Small intestine (tissue), 7 donors: ENCODE data around the gene WNT6. TPM values are rescaled to one million over a fixed set of nuclear protein-coding genes. Genes with fewer than 3 reads are reported as not detected.
A peak's percentile ranks its signal among the peaks of the same experiment; 100 is the strongest.

Experiments used
- DNase-seq, 2 donors: peaks; one replicate each; pipeline versions ENCODE4 v3.0.0 to v3.0.0-alpha.2; 2013
- FAIRE-seq: peaks from 2 replicates; lab custom pipeline; 2012; peaks lifted over from hg19 to GRCh38; lab: Jason Lieb, UNC
- H3K27ac ChIP-seq, 3 donors: one replicate each; pipeline ENCODE4 v1.5.1; 2013; ENCODE audit warnings: low read length in 2 of 3, mild to moderate bottlenecking in 2 of 3, control low read depth in 1 of 3, inconsistent platforms in 1 of 3, low read depth in 1 of 3, moderate library complexity in 1 of 3
- H3K27me3 ChIP-seq, 3 donors: one replicate each; pipeline ENCODE4 v1.6.1; 2013; ENCODE audit warnings: low read length in 3 of 3, inconsistent platforms in 1 of 3; ENCODE audit not compliant: control insufficient read depth in 3 of 3, insufficient read depth in 3 of 3
- H3K36me3 ChIP-seq, 3 donors: one replicate each; pipeline ENCODE4 v1.6.1; 2013; ENCODE audit warnings: low read length in 3 of 3, inconsistent platforms in 1 of 3, low read depth in 1 of 3, mild to moderate bottlenecking in 1 of 3, moderate library complexity in 1 of 3; ENCODE audit not compliant: control insufficient read depth in 3 of 3, insufficient read depth in 2 of 3
- H3K4me1 ChIP-seq, 3 donors: one replicate each; pipeline ENCODE4 v1.6.1; 2013; ENCODE audit warnings: low read length in 2 of 3, inconsistent platforms in 1 of 3, low read depth in 1 of 3, mild to moderate bottlenecking in 1 of 3, moderate library complexity in 1 of 3; ENCODE audit not compliant: control insufficient read depth in 3 of 3, insufficient read depth in 2 of 3
- H3K4me3 ChIP-seq, 3 donors: one replicate each; pipeline ENCODE4 v1.5.1; 2013; ENCODE audit warnings: low read length in 3 of 3, control low read depth in 1 of 3, inconsistent platforms in 1 of 3, low read depth in 1 of 3, mild to moderate bottlenecking in 1 of 3, moderate library complexity in 1 of 3
- H3K9me3 ChIP-seq, 2 donors: one replicate each; pipeline ENCODE4 v1.6.1; 2013; ENCODE audit warnings: low read depth in 1 of 2, low read length in 1 of 2; ENCODE audit not compliant: control insufficient read depth in 2 of 2, insufficient read depth in 1 of 2
- WGBS, 3 donors: extraction: QIAGEN DNeasy Blood & Tissue Kit; methylation state at CpG; one replicate each; pipeline ENCODE4 v1.1.7; 2013; 5-methylcytosine and 5-hydroxymethylcytosine counted together
- polyA plus RNA-seq, 4 donors: library from polyadenylated mRNA; stranded (reverse) in 3 of 4; unstranded in 1 of 4; fragments of 200-250 nt in 3 of 4; fragments of 120-200 nt in 1 of 4; gene quantifications; one replicate each; pipeline versions ENCODE4 v1.2.1 to v1.2.3, GENCODE V29; 2013
- donor health status: healthy with polysubstance abuse.
- donor health status: control.
- donor health status: control.
- donor health status: Bipolar disorder and iron deficiency.
- donor health status: healthy.

Gene WNT6
- polyA plus RNA-seq, 4 donors = 0.06 to 1.8 TPM; not detected in 2

- no peak for FAIRE-seq
- no peak for DNase-seq
- 4% methylated on average over 31 to 34 of the region's 34 CpGs for WGBS, 3 donors
- H3K27me3 ChIP-seq = peaks cover 0 to 84% (median 8%) of the 10 kb centered on the region in 3 donors
- H3K4me3 ChIP-seq = peak overlapping the region in 1 of 3 donors; percentile 4
- H3K4me1 ChIP-seq = peaks cover 0 to 47% (median 0%) of the 10 kb centered on the region in 3 donors
- H3K27ac ChIP-seq = peak overlapping the region in 1 of 3 donors; percentile 30
- no peaks in the 10 kb centered on the region for H3K9me3 ChIP-seq
- H3K36me3 ChIP-seq = no peaks in the 10 kb centered on the region
Measured at GRCh38 chr2:218897394-218898108, 37.9 kb downstream of the WNT6 start.

- H3K4me1 ChIP-seq = peaks cover 0 to 43% (median 0%) of the 10 kb centered on the region in 3 donors
- no peak for FAIRE-seq
- no peak overlapping the region for H3K4me3 ChIP-seq
- WGBS, 3 donors = 3 to 4% (median 3%) methylated on average over 49 to 52 of the region's 52 CpGs
- no peaks in the 10 kb centered on the region for H3K9me3 ChIP-seq
- peaks cover 0 to 81% (median 8%) of the 10 kb centered on the region in 3 donors for H3K27me3 ChIP-seq
- DNase-seq = peak; percentile 39 to 78
- H3K27ac ChIP-seq = no peak overlapping the region
- H3K36me3 ChIP-seq = no peaks in the 10 kb centered on the region
Measured at GRCh38 chr2:218898109-218898878, 38.7 kb downstream of the WNT6 start.

- 26 to 30% (median 29%) methylated on average over 12 of the region's 12 CpGs for WGBS, 3 donors
- Histone ChIP-seq H3K27ac (no peak overlapping the region), H3K4me3 (no peak overlapping the region), H3K9me3 (no peaks in the 10 kb centered on the region), H3K36me3 (no peaks in the 10 kb centered on the region), H3K4me1 (peaks cover 0 to 36% (median 0%) of the 10 kb centered on the region in 3 donors), H3K27me3 (peaks cover 0 to 75% (median 8%) of the 10 kb centered on the region in 3 donors)
- DNase-seq (no peak), FAIRE-seq (no peak)
Measured at GRCh38 chr2:218899147-218899546, 39.5 kb downstream of the WNT6 start.

DNA sequence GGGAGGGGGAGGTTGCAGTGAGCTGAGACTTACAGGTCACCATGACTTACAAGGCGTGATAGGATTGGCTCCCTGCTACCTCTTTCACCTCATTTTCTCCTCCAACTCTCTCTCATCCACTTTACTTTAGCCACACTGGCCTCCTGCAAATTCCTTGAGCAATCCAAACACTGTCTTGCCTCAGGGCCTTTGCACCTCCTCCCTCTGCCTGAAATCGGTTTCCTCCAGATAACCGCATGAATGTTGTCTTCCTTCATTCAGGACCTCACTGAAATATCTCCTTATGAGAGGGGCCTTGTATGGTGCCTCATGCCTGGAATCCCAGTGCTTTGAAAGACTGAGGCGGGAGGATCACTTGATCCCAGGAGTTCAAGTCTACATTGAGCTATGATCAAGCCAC, 42.8 kb downstream of the WNT6 start:
- WGBS, 3 donors = 87 to 91% (median 89%) methylated on average over 4 of the region's 4 CpGs
- Histone ChIP-seq H3K9me3 (no peaks in the 10 kb centered on the region), H3K36me3 (no peaks in the 10 kb centered on the region), H3K4me1 (peaks cover 0 to 7% (median 0%) of the 10 kb centered on the region in 3 donors), H3K27ac (no peak overlapping the region), H3K27me3 (peaks cover 0 to 66% (median 5%) of the 10 kb centered on the region in 3 donors), H3K4me3 (no peak overlapping the region)
- DNase-seq = no peak
- FAIRE-seq = no peak

GRCh38 chr2:218904176-218904575, 44.6 kb downstream of the WNT6 start:
- FAIRE-seq = no peak
- peaks cover 0 to 55% (median 2%) of the 10 kb centered on the region in 3 donors for H3K27me3 ChIP-seq

DNA sequence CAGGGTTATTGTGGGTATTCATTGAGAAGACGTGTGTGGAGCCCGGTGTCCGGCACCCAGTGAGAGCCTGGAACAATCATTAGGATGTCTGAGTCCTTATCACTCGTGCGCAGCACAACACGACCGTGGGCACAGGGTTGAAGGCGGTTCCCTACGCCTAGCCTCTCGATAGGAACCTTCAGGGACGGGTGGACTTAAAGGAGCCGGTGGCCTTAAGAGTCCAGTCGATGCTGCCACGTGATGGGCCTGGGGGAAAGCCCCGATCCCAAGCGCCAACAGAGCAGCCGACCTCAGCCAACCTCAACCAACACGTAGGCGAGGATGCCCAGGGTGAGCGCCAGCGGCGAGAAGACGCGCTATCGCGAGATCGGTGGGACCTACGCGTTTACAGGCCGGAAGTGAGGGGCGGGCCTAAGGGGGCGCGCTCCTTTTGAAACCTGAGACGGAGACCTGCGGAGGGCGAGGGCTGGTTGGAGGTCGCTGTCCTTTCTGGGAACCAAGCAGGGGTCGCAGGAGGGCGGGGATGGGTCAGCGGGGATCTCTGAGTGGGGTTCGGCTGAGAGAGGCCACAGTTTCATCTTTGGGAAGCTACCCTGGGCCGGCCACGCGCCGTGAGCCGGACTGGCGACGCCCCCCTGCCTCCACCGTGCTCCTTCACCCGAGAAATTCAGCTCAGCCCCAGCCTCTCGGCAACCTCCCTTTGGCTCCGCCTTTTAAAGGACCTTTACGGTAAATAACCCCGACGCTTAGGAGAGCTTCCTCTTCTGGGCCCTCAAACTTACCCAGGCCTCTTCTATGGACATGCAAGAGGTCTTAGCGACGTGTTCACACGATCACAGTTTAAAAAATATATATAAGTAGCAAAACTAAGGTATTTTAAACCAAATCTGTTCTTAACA, 49.4 kb downstream of the WNT6 start:
- DNase-seq (peak; percentile 90 to 95), FAIRE-seq (no peak)
- H3K27me3 ChIP-seq = peaks cover 0 to 30% (median 0%) of the 10 kb centered on the region in 3 donors
- no peaks in the 10 kb centered on the region for H3K9me3 ChIP-seq
- no peaks in the 10 kb centered on the region for H3K36me3 ChIP-seq
- H3K4me3 ChIP-seq = peak overlapping the region in 2 of 3 donors; percentile 55 to 63
- peak overlapping the region in 1 of 3 donors; percentile 14 for H3K27ac ChIP-seq
- WGBS, 3 donors = 2 to 3% (median 2%) methylated on average over 58 of the region's 58 CpGs
- peaks cover 0 to 5% (median 4%) of the 10 kb centered on the region in 3 donors for H3K4me1 ChIP-seq

More at GRCh38 chr2:218904176-218904575, 44.6 kb downstream of the WNT6 start:
- no peak overlapping the region for H3K27ac ChIP-seq
- 29 to 35% (median 31%) methylated on average over 2 of the region's 2 CpGs for WGBS, 3 donors
- no peak for DNase-seq
- no peaks in the 10 kb centered on the region for H3K9me3 ChIP-seq
- H3K4me1 ChIP-seq = peaks cover 0 to 3% (median 0%) of the 10 kb centered on the region in 3 donors
- H3K36me3 ChIP-seq = no peaks in the 10 kb centered on the region
- no peak overlapping the region for H3K4me3 ChIP-seq

DNA sequence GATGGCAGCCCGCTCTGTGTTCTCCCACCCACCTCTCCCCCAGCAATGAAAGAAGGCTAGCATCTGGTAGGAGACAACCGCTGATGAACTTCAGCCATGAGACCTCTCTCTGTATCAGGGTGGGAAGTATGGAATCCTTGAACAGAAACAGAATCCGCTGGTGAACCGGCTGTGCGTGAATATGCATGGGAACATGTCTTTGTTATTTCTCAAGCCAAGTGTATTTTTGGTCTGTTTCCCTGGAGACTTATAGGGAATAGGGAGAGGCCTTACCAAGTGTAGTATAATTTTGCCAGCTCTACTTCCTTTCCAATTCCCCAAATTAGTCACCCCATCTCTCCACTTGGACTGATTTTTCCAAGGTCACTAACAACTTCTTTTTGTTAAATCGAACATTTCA, 51.1 kb downstream of the WNT6 start:
- Histone ChIP-seq H3K4me3 (no peak overlapping the region), H3K4me1 (peaks cover 0 to 5% (median 4%) of the 10 kb centered on the region in 3 donors), H3K36me3 (no peaks in the 10 kb centered on the region), H3K9me3 (no peaks in the 10 kb centered on the region), H3K27me3 (peaks cover 0 to 16% (median 0%) of the 10 kb centered on the region in 3 donors), H3K27ac (no peak overlapping the region)
- no peak for FAIRE-seq
- no peak for DNase-seq
- WGBS, 3 donors = 89 to 98% (median 91%) methylated on average over 6 of the region's 6 CpGs
